ENCODE data around the gene KATNBL1.

The KATNBL1 gene, protein sequence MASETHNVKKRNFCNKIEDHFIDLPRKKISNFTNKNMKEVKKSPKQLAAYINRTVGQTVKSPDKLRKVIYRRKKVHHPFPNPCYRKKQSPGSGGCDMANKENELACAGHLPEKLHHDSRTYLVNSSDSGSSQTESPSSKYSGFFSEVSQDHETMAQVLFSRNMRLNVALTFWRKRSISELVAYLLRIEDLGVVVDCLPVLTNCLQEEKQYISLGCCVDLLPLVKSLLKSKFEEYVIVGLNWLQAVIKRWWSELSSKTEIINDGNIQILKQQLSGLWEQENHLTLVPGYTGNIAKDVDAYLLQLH

GRCh38 chr15:34209421-34210282 is at the start of gene KATNBL1:
Gene KATNBL1 (minus strand): TSS chr15:34210096. CDS start chr15:34163676, 46,420 bp downstream.
- no peaks in the 10 kb centered on the region for H3K27me3 ChIP-seq (ENCODE audit: control insufficient read depth in 1 of 2, insufficient read depth in 2 of 2, low read length in 2 of 2)
- H3K9me3 ChIP-seq (ENCODE audit: control insufficient read depth in 1 of 2, low read length in 2 of 2): no peaks in the 10 kb centered on the region
- H3K27ac ChIP-seq (ENCODE audit: low read depth, low read length): peak within 1 kb of the TSS; percentile 64
- H3K9ac ChIP-seq (ENCODE audit: low read depth in 1 of 2, low read length in 2 of 2): peak within 1 kb of the TSS; percentile 34 to 89
- H3K36me3 ChIP-seq (ENCODE audit: control insufficient read depth in 1 of 2, insufficient read depth in 2 of 2, low read length in 2 of 2): no peaks in the 10 kb centered on the region
- peak within 1 kb of the TSS; percentile 81 to 92 for H3K4me3 ChIP-seq (ENCODE audit: low read depth in 1 of 2, low read length in 2 of 2)
- peaks cover 6 to 10% of the 10 kb centered on the region in 2 donors for H3K4me1 ChIP-seq (ENCODE audit: control insufficient read depth in 1 of 2, insufficient read depth in 2 of 2, low read length in 2 of 2)

- no peaks in the 10 kb centered on the region for H3K9me3 ChIP-seq (ENCODE audit: control insufficient read depth in 1 of 2, low read length in 2 of 2)
- no peaks in the 10 kb centered on the region for H3K27me3 ChIP-seq (ENCODE audit: control insufficient read depth in 1 of 2, insufficient read depth in 2 of 2, low read length in 2 of 2)
- H3K4me3 ChIP-seq (ENCODE audit: low read depth in 1 of 2, low read length in 2 of 2): no peak overlapping the region
- H3K27ac ChIP-seq (ENCODE audit: low read depth, low read length): no peak overlapping the region
- no peak overlapping the region for H3K9ac ChIP-seq (ENCODE audit: low read depth in 1 of 2, low read length in 2 of 2)
- H3K36me3 ChIP-seq (ENCODE audit: control insufficient read depth in 1 of 2, insufficient read depth in 2 of 2, low read length in 2 of 2): peaks cover 5 to 31% of the 10 kb centered on the region in 2 donors
- H3K4me1 ChIP-seq (ENCODE audit: control insufficient read depth in 1 of 2, insufficient read depth in 2 of 2, low read length in 2 of 2): no peaks in the 10 kb centered on the region
These were observed 49.7 kb upstream of the KATNBL1 start for GRCh38 chr15:34259566-34259965.

DNA sequence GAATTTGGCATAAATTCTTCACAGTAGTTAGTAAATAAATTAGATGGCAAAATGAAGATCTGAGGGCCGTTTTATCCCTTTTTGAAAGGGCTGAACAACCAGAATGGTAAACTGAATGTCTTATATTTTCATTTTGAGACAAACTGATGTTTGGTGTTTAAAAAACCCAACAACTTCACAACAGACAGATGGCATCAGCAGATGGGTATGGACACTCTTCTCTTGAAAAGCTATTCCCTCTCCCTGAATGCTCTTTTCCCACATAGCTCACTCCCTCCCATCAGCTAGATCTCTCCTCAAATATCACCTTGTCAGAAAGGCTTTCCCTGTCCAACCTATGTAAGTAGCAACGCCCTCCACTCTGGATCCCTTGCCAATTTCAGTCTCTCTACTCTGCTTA is 48.3 kb upstream of the KATNBL1 start:
- H3K9me3 ChIP-seq (ENCODE audit: control insufficient read depth in 1 of 2, low read length in 2 of 2): no peaks in the 10 kb centered on the region
- H3K27ac ChIP-seq (ENCODE audit: low read depth, low read length): no peak overlapping the region
- H3K4me3 ChIP-seq (ENCODE audit: low read depth in 1 of 2, low read length in 2 of 2): no peak overlapping the region
- no peaks in the 10 kb centered on the region for H3K4me1 ChIP-seq (ENCODE audit: control insufficient read depth in 1 of 2, insufficient read depth in 2 of 2, low read length in 2 of 2)
- H3K9ac ChIP-seq (ENCODE audit: low read depth in 1 of 2, low read length in 2 of 2): no peak overlapping the region
- H3K36me3 ChIP-seq (ENCODE audit: control insufficient read depth in 1 of 2, insufficient read depth in 2 of 2, low read length in 2 of 2): peaks cover 16 to 45% of the 10 kb centered on the region in 2 donors
- no peaks in the 10 kb centered on the region for H3K27me3 ChIP-seq (ENCODE audit: control insufficient read depth in 1 of 2, insufficient read depth in 2 of 2, low read length in 2 of 2)

- H3K9me3 ChIP-seq (ENCODE audit: control insufficient read depth in 1 of 2, low read length in 2 of 2): no peaks in the 10 kb centered on the region
- no peaks in the 10 kb centered on the region for H3K27me3 ChIP-seq (ENCODE audit: control insufficient read depth in 1 of 2, insufficient read depth in 2 of 2, low read length in 2 of 2)
- no peaks in the 10 kb centered on the region for H3K4me1 ChIP-seq (ENCODE audit: control insufficient read depth in 1 of 2, insufficient read depth in 2 of 2, low read length in 2 of 2)
- H3K27ac ChIP-seq (ENCODE audit: low read depth, low read length): no peak overlapping the region
- H3K9ac ChIP-seq (ENCODE audit: low read depth in 1 of 2, low read length in 2 of 2): no peak overlapping the region
- H3K4me3 ChIP-seq (ENCODE audit: low read depth in 1 of 2, low read length in 2 of 2): no peak overlapping the region
- peaks cover 37 to 82% of the 10 kb centered on the region in 2 donors for H3K36me3 ChIP-seq (ENCODE audit: control insufficient read depth in 1 of 2, insufficient read depth in 2 of 2, low read length in 2 of 2)
These were observed 42.6 kb upstream of the KATNBL1 start for GRCh38 chr15:34252545-34252944.

- Histone ChIP-seq H3K36me3 (ENCODE audit: control insufficient read depth in 1 of 2, insufficient read depth in 2 of 2, low read length in 2 of 2) (peaks cover 29 to 67% of the 10 kb centered on the region in 2 donors), H3K27me3 (ENCODE audit: control insufficient read depth in 1 of 2, insufficient read depth in 2 of 2, low read length in 2 of 2) (no peaks in the 10 kb centered on the region), H3K27ac (ENCODE audit: low read depth, low read length) (no peak overlapping the region), H3K9ac (ENCODE audit: low read depth in 1 of 2, low read length in 2 of 2) (no peak overlapping the region), H3K9me3 (ENCODE audit: control insufficient read depth in 1 of 2, low read length in 2 of 2) (no peaks in the 10 kb centered on the region), H3K4me3 (ENCODE audit: low read depth in 1 of 2, low read length in 2 of 2) (no peak overlapping the region), H3K4me1 (ENCODE audit: control insufficient read depth in 1 of 2, insufficient read depth in 2 of 2, low read length in 2 of 2) (no peaks in the 10 kb centered on the region)
These were observed 38.3 kb upstream of the KATNBL1 start for GRCh38 chr15:34248190-34248589.

DNA sequence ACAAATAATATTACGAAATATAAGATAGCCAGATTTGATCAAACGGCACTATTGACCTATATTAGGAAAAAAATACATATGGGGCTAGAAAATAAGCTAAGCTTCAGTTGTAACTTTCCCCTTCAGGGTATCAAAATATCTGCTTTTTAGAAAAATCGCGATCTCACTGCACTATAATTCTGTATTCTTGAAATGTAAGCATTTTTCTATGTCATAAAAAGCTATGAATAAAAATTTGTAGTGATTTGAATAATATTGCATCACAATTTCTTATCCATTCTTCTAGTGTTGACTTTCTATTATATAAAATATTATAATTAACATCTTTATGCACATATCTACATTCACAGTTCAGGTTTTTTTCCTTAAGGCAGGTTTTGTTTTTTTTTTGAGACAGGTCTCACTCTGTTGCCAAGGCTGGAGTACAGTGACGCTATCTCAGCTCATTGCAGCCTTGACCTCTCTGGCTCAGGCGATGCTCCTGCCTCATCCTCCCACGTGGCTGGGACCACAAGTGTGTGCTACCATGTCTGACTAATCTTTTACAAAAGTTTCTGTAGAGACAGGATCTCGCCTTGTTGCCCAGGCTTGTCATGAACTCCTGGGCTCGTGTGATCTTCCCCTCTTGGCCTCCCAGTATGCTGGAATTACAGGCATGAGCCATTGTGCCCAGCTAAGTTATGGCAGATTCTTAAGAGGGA is 36.5 kb upstream of the KATNBL1 start:
- no peaks in the 10 kb centered on the region for H3K4me1 ChIP-seq (ENCODE audit: control insufficient read depth in 1 of 2, insufficient read depth in 2 of 2, low read length in 2 of 2)
- H3K9me3 ChIP-seq (ENCODE audit: control insufficient read depth in 1 of 2, low read length in 2 of 2): no peaks in the 10 kb centered on the region
- H3K27me3 ChIP-seq (ENCODE audit: control insufficient read depth in 1 of 2, insufficient read depth in 2 of 2, low read length in 2 of 2): no peaks in the 10 kb centered on the region
- no peak overlapping the region for H3K9ac ChIP-seq (ENCODE audit: low read depth in 1 of 2, low read length in 2 of 2)
- H3K36me3 ChIP-seq (ENCODE audit: control insufficient read depth in 1 of 2, insufficient read depth in 2 of 2, low read length in 2 of 2): peaks cover 22 to 55% of the 10 kb centered on the region in 2 donors
- H3K27ac ChIP-seq (ENCODE audit: low read depth, low read length): no peak overlapping the region
- H3K4me3 ChIP-seq (ENCODE audit: low read depth in 1 of 2, low read length in 2 of 2): no peak overlapping the region

DNA sequence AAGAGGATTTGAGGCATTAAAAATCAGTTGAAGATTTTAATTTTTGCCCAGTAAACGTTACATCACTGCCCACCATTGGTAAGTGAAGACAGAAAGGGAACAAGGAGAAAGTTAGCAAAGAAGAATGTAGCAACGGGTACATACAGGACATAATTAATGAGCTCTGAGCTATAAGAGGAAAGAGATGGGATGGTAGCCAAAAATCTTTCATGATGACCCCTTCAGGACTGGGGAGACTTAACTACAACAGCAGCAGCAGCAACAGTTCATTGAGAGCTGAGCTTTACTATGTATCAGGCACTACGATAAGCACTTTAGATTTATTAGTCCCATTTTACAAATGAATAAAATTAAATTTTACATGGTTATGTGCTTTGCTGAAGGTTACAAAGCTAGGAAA is 33.3 kb upstream of the KATNBL1 start:
- H3K36me3 ChIP-seq (ENCODE audit: control insufficient read depth in 1 of 2, insufficient read depth in 2 of 2, low read length in 2 of 2): peaks cover 8 to 48% of the 10 kb centered on the region in 2 donors
- H3K27me3 ChIP-seq (ENCODE audit: control insufficient read depth in 1 of 2, insufficient read depth in 2 of 2, low read length in 2 of 2): no peaks in the 10 kb centered on the region
- H3K4me3 ChIP-seq (ENCODE audit: low read depth in 1 of 2, low read length in 2 of 2): no peak overlapping the region
- H3K4me1 ChIP-seq (ENCODE audit: control insufficient read depth in 1 of 2, insufficient read depth in 2 of 2, low read length in 2 of 2): no peaks in the 10 kb centered on the region
- no peak overlapping the region for H3K27ac ChIP-seq (ENCODE audit: low read depth, low read length)
- no peak overlapping the region for H3K9ac ChIP-seq (ENCODE audit: low read depth in 1 of 2, low read length in 2 of 2)
- no peaks in the 10 kb centered on the region for H3K9me3 ChIP-seq (ENCODE audit: control insufficient read depth in 1 of 2, low read length in 2 of 2)

DNA sequence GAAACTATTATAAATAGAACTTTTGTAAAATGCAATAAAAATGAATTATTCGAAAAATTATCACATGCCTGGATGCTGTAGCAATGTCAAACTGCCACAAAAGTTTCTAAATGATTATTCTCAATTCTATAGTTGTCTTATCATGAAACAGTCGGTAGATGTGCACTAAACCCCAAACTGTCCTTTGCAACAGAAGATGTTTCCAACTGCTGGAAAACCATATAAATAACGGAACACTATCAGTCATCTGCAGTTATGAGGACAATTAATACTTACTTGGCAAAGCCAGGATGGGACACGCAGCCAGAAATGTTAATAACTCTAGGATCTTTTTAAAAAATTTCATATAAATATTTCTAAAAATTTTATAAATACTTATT is 32.4 kb upstream of the KATNBL1 start:
- Histone ChIP-seq H3K4me1 (ENCODE audit: control insufficient read depth in 1 of 2, insufficient read depth in 2 of 2, low read length in 2 of 2) (no peaks in the 10 kb centered on the region), H3K27me3 (ENCODE audit: control insufficient read depth in 1 of 2, insufficient read depth in 2 of 2, low read length in 2 of 2) (no peaks in the 10 kb centered on the region), H3K9ac (ENCODE audit: low read depth in 1 of 2, low read length in 2 of 2) (no peak overlapping the region), H3K9me3 (ENCODE audit: control insufficient read depth in 1 of 2, low read length in 2 of 2) (no peaks in the 10 kb centered on the region), H3K4me3 (ENCODE audit: low read depth in 1 of 2, low read length in 2 of 2) (no peak overlapping the region), H3K27ac (ENCODE audit: low read depth, low read length) (no peak overlapping the region), H3K36me3 (ENCODE audit: control insufficient read depth in 1 of 2, insufficient read depth in 2 of 2, low read length in 2 of 2) (peaks cover 10 to 55% of the 10 kb centered on the region in 2 donors)

- Histone ChIP-seq H3K36me3 (ENCODE audit: control insufficient read depth in 1 of 2, insufficient read depth in 2 of 2, low read length in 2 of 2) (peaks cover 11 to 59% of the 10 kb centered on the region in 2 donors), H3K27me3 (ENCODE audit: control insufficient read depth in 1 of 2, insufficient read depth in 2 of 2, low read length in 2 of 2) (no peaks in the 10 kb centered on the region), H3K9ac (ENCODE audit: low read depth in 1 of 2, low read length in 2 of 2) (no peak overlapping the region), H3K4me1 (ENCODE audit: control insufficient read depth in 1 of 2, insufficient read depth in 2 of 2, low read length in 2 of 2) (no peaks in the 10 kb centered on the region), H3K27ac (ENCODE audit: low read depth, low read length) (no peak overlapping the region), H3K9me3 (ENCODE audit: control insufficient read depth in 1 of 2, low read length in 2 of 2) (no peaks in the 10 kb centered on the region), H3K4me3 (ENCODE audit: low read depth in 1 of 2, low read length in 2 of 2) (no peak overlapping the region)
These were observed 31.8 kb upstream of the KATNBL1 start for GRCh38 chr15:34241376-34242330.
